ENCODE results near the gene LYPD1. TPM values are rescaled to one million over a fixed set of nuclear protein-coding genes. Genes with fewer than 3 reads are reported as not detected.

LYPD1 gene
- total RNA-seq, 1 donor from 2014 or later, result 1.1 TPM

DNA sequence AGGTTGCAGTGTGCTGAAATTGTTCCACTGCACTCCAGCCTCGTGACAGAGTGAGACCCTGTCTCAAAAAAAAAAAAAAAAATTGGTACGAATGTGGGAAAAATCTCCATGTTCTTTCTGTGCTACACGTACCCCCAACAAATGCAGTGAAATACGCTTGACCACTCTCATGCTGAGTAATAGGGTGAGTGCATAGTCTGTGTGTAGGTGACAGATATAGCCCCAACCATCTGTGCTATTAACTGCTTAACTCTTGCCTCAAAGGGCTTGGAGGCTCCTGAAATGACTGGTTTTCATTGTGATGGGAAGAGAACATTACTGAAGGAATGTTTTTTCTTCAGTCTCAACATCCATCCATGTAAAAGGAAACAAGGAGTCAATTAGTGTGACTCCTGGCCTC, 15.7 kb downstream of the LYPD1 start:
- DNase-seq, result no peak
- Mint-ChIP-seq H3K4me3 (ENCODE audit: unreplicated experiment) (no peak overlapping the region), H3K36me3 (ENCODE audit: unreplicated experiment) (no peaks in the 10 kb centered on the region), H3K27me3 (ENCODE audit: unreplicated experiment) (no peaks in the 10 kb centered on the region), H3K4me1 (ENCODE audit: low read depth, unreplicated experiment) (peaks cover 1% of the 10 kb centered on the region), H3K27ac (ENCODE audit: unreplicated experiment) (no peak overlapping the region), H3K9me3 (ENCODE audit: unreplicated experiment) (peaks cover 3% of the 10 kb centered on the region)
- TF ChIP-seq, protein P1, sequence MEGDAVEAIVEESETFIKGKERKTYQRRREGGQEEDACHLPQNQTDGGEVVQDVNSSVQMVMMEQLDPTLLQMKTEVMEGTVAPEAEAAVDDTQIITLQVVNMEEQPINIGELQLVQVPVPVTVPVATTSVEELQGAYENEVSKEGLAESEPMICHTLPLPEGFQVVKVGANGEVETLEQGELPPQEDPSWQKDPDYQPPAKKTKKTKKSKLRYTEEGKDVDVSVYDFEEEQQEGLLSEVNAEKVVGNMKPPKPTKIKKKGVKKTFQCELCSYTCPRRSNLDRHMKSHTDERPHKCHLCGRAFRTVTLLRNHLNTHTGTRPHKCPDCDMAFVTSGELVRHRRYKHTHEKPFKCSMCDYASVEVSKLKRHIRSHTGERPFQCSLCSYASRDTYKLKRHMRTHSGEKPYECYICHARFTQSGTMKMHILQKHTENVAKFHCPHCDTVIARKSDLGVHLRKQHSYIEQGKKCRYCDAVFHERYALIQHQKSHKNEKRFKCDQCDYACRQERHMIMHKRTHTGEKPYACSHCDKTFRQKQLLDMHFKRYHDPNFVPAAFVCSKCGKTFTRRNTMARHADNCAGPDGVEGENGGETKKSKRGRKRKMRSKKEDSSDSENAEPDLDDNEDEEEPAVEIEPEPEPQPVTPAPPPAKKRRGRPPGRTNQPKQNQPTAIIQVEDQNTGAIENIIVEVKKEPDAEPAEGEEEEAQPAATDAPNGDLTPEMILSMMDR (IDR thresholded peaks at IDR 0.05; ENCODE audit: partially characterized antibody, unreplicated experiment), result no peak

DNA sequence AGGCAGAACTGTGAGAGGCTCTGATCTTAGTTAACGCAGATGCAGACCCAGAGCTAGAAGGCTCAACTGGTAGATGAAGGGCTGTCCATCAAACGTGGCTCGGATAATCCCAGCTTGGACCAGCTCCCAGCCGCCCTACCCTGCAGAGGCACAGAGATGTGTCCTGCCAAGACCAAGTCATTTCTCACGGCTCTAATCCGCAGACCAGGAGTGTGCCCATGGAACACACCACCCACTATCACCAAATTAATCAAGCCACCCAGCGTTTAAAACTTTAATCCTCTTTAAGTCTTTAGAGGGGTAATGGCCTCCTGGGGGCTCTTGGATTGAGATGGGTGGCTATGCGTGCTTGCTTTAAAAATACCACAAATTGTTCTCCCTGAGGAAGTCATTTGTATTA, 17.5 kb downstream of the LYPD1 start:
- Mint-ChIP-seq H3K27ac (ENCODE audit: unreplicated experiment) (no peak overlapping the region), H3K4me1 (ENCODE audit: low read depth, unreplicated experiment) (peaks cover 1% of the 10 kb centered on the region), H3K36me3 (ENCODE audit: unreplicated experiment) (no peaks in the 10 kb centered on the region), H3K4me3 (ENCODE audit: unreplicated experiment) (no peak overlapping the region), H3K27me3 (ENCODE audit: unreplicated experiment) (no peaks in the 10 kb centered on the region), H3K9me3 (ENCODE audit: unreplicated experiment) (peaks cover under 1% of the 10 kb centered on the region)
- TF ChIP-seq, protein P1 (IDR thresholded peaks at IDR 0.05; ENCODE audit: partially characterized antibody, unreplicated experiment), result no peak
- DNase-seq, result no peak

DNA sequence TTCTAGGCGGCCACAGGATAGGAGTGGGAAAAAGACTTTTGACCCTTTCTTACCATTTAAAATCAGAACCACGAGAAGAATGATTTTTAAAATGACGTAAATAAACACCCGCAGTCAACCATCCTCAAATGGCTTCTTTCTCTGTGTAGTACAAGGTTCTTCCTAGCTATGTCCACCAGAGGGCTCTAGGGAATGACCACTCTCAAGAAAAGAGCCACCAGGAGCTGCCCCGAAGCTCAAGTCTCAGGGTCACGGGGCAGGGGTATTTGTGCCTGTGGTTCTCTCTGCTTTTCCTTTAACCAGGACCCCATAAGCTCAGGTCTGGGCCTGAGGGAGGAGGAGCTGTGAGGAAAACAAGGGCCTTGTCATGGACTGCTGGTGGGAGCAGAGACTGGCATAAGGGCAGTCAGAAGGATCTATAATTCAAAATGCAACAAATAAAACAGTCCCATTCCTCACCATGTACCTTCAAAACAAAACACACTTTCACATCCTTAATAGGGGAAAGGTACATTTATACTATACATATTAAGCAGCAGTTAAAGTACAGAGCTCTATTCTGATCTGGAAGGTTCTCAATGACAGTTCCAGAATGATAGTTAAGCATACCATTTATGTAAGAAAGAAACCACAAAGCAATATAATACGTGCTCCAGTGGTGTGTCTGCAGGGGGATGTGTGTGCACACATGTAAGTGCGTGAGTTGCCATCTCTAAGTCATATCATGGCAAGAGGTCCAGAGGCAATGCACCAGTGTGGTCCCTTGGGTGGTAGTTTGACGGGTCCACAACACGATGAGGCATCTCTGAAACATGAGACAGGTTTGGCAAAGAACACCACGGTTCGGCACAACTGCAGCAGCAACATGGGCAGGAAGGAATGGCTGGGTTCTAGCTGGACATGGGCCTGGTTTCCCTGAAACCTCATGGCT, 18.6 kb downstream of the LYPD1 start:
- Mint-ChIP-seq H3K36me3 (ENCODE audit: unreplicated experiment) (no peaks in the 10 kb centered on the region), H3K4me1 (ENCODE audit: low read depth, unreplicated experiment) (peaks cover 1% of the 10 kb centered on the region), H3K9me3 (ENCODE audit: unreplicated experiment) (no peaks in the 10 kb centered on the region), H3K4me3 (ENCODE audit: unreplicated experiment) (no peak overlapping the region), H3K27ac (ENCODE audit: unreplicated experiment) (no peak overlapping the region), H3K27me3 (ENCODE audit: unreplicated experiment) (no peaks in the 10 kb centered on the region)
- TF ChIP-seq, protein P1 (IDR thresholded peaks at IDR 0.05; ENCODE audit: partially characterized antibody, unreplicated experiment), result peak; percentile 56
- no peak for DNase-seq

- no peaks in the 10 kb centered on the region for H3K36me3 Mint-ChIP-seq (ENCODE audit: unreplicated experiment)
Observed at GRCh38 chr2:132646540-132647108, 23.4 kb downstream of the LYPD1 start.

More at GRCh38 chr2:132646540-132647108, 23.4 kb downstream of the LYPD1 start:
- Mint-ChIP-seq H3K27ac (ENCODE audit: unreplicated experiment) (no peak overlapping the region), H3K27me3 (ENCODE audit: unreplicated experiment) (no peaks in the 10 kb centered on the region), H3K9me3 (ENCODE audit: unreplicated experiment) (no peaks in the 10 kb centered on the region), H3K4me1 (ENCODE audit: low read depth, unreplicated experiment) (peaks cover 5% of the 10 kb centered on the region), H3K4me3 (ENCODE audit: unreplicated experiment) (no peak overlapping the region)
- TF ChIP-seq, protein P1 (IDR thresholded peaks at IDR 0.05; ENCODE audit: partially characterized antibody, unreplicated experiment), result no peak
- no peak for DNase-seq
